ENCODE results near the gene RAB11FIP5.
A peak's percentile ranks its signal among the peaks of the same experiment; 100 is the strongest.
"Not testable (repeated sequence)": the region's sequence is repeated elsewhere in the genome, so short reads cannot be mapped to it uniquely, and the experiment has no call there.

Gene RAB11FIP5

GRCh38 chr2:73069041-73069854 lies 43.5 kb downstream of the RAB11FIP5 start:
- no peak for DNase-seq (ENCODE audit: low spot score)

GRCh38 chr2:73068147-73068546 lies 44.6 kb downstream of the RAB11FIP5 start:
- no peak for DNase-seq (ENCODE audit: low spot score)

- no peak for DNase-seq (ENCODE audit: low spot score)
Measured at GRCh38 chr2:73067043-73067442, 45.7 kb downstream of the RAB11FIP5 start.

GRCh38 chr2:73065070-73065469 lies 47.7 kb downstream of the RAB11FIP5 start:
- not testable (repeated sequence) for DNase-seq (ENCODE audit: low spot score)

GRCh38 chr2:73063909-73064875 lies 48.6 kb downstream of the RAB11FIP5 start:
- DNase-seq (ENCODE audit: low spot score): peak; percentile 63

GRCh38 chr2:73063472-73063871 lies 49.3 kb downstream of the RAB11FIP5 start:
- no peak for DNase-seq (ENCODE audit: low spot score)

GRCh38 chr2:73059106-73059505 lies 53.6 kb downstream of the RAB11FIP5 start:
- DNase-seq (ENCODE audit: low spot score): no peak

- DNase-seq (ENCODE audit: low spot score): no peak
Measured at GRCh38 chr2:73054980-73055379, 57.8 kb downstream of the RAB11FIP5 start.

- no peak for DNase-seq (ENCODE audit: low spot score)
Measured at GRCh38 chr2:73053316-73054114, 59.2 kb downstream of the RAB11FIP5 start.

GRCh38 chr2:73050121-73050545 lies 62.6 kb downstream of the RAB11FIP5 start:
- DNase-seq (ENCODE audit: low spot score): no peak

- DNase-seq (ENCODE audit: low spot score): no peak
Measured at GRCh38 chr2:73043929-73044832, 68.6 kb downstream of the RAB11FIP5 start.

GRCh38 chr2:73043276-73043675 lies 69.5 kb downstream of the RAB11FIP5 start:
- no peak for DNase-seq (ENCODE audit: low spot score)

- no peak for DNase-seq (ENCODE audit: low spot score)
Measured at GRCh38 chr2:73037947-73038585, 74.7 kb downstream of the RAB11FIP5 start.

GRCh38 chr2:73036766-73037165 lies 76.0 kb downstream of the RAB11FIP5 start:
- DNase-seq (ENCODE audit: low spot score): no peak

GRCh38 chr2:73035899-73036711 lies 76.6 kb downstream of the RAB11FIP5 start:
- DNase-seq (ENCODE audit: low spot score): no peak

GRCh38 chr2:73034661-73035375 lies 77.9 kb downstream of the RAB11FIP5 start:
- no peak for DNase-seq (ENCODE audit: low spot score)

GRCh38 chr2:73033766-73034381 lies 78.9 kb downstream of the RAB11FIP5 start:
- no peak for DNase-seq (ENCODE audit: low spot score)

- DNase-seq (ENCODE audit: low spot score): no peak
Measured at GRCh38 chr2:73033142-73033765, 79.5 kb downstream of the RAB11FIP5 start.
